Measurements from ENCODE around the gene CERS1.

Gene CERS1

DNA sequence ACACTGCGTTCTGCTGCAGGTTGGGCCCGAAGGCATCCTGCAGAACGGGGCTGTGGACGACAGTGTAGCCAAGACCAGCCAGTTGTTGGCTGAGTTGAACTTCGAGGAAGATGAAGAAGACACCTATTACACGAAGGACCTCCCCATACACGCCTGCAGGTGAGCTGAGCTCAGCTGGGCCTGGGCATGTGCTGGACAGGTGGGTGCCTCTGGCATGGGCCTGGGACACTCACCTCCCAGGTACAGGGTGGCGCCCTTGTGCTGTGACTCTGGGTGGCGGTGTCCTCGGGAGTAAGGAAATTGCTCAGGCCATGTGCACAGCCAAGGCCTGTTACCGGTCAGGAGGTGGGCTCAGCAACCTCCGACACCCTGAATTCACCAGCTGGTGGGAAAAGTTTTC lies 50.0 kb downstream of the CERS1 start:
- no peaks in the 10 kb centered on the region for H3K27me3 ChIP-seq (ENCODE audit: insufficient read depth, low read length)
- no peak for TF ChIP-seq EZH2 (IDR thresholded peaks at IDR 0.05; ENCODE audit: borderline replicate concordance, low read length)
- TF ChIP-seq, protein P1, sequence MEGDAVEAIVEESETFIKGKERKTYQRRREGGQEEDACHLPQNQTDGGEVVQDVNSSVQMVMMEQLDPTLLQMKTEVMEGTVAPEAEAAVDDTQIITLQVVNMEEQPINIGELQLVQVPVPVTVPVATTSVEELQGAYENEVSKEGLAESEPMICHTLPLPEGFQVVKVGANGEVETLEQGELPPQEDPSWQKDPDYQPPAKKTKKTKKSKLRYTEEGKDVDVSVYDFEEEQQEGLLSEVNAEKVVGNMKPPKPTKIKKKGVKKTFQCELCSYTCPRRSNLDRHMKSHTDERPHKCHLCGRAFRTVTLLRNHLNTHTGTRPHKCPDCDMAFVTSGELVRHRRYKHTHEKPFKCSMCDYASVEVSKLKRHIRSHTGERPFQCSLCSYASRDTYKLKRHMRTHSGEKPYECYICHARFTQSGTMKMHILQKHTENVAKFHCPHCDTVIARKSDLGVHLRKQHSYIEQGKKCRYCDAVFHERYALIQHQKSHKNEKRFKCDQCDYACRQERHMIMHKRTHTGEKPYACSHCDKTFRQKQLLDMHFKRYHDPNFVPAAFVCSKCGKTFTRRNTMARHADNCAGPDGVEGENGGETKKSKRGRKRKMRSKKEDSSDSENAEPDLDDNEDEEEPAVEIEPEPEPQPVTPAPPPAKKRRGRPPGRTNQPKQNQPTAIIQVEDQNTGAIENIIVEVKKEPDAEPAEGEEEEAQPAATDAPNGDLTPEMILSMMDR (IDR thresholded peaks at IDR 0.05; ENCODE audit: low read length): no peak
- no peak overlapping the region for H3K27ac ChIP-seq (ENCODE audit: low read depth, low read length, poor library complexity, severe bottlenecking)
- H3K4me1 ChIP-seq (ENCODE audit: insufficient read depth, low read length, severe bottlenecking): peaks cover 77% of the 10 kb centered on the region
- no peaks in the 10 kb centered on the region for H3K9me2 ChIP-seq (ENCODE audit: low read depth, low read length)
- H2AFZ ChIP-seq (ENCODE audit: low read length): no peak overlapping the region
- peaks cover 56% of the 10 kb centered on the region for H3K79me2 ChIP-seq (ENCODE audit: insufficient read depth, low read length)
- no peaks in the 10 kb centered on the region for H3F3A ChIP-seq (ENCODE audit: insufficient read depth, low read length)
- peaks cover 51% of the 10 kb centered on the region for H3K36me3 ChIP-seq (ENCODE audit: insufficient read depth, low read length)
- H3K4me3 ChIP-seq (ENCODE audit: low read depth, low read length, poor library complexity, severe bottlenecking): no peak overlapping the region
- no peaks in the 10 kb centered on the region for H3K9me3 ChIP-seq (ENCODE audit: low read length)
- H3K4me2 ChIP-seq (ENCODE audit: low read length): peak overlapping the region; percentile 14; the same call in 1 of the 2 replicates
- no peaks in the 10 kb centered on the region for H4K20me1 ChIP-seq (ENCODE audit: insufficient read depth, low read length)
- no peak overlapping the region for H3K9ac ChIP-seq (ENCODE audit: low read length)

GRCh38 chr19:18844806-18845329 lies 51.1 kb downstream of the CERS1 start:
- Histone ChIP-seq H3K4me2 (ENCODE audit: low read length) (no peak overlapping the region; the same call in 1 of the 2 replicates), H3K27me3 (ENCODE audit: insufficient read depth, low read length) (no peaks in the 10 kb centered on the region), H3K9me2 (ENCODE audit: low read depth, low read length) (no peaks in the 10 kb centered on the region), H3K36me3 (ENCODE audit: insufficient read depth, low read length) (peaks cover 40% of the 10 kb centered on the region), H3F3A (ENCODE audit: insufficient read depth, low read length) (no peaks in the 10 kb centered on the region), H3K4me1 (ENCODE audit: insufficient read depth, low read length, severe bottlenecking) (peaks cover 88% of the 10 kb centered on the region), H3K4me3 (ENCODE audit: low read depth, low read length, poor library complexity, severe bottlenecking) (no peak overlapping the region), H4K20me1 (ENCODE audit: insufficient read depth, low read length) (no peaks in the 10 kb centered on the region), H3K27ac (ENCODE audit: low read depth, low read length, poor library complexity, severe bottlenecking) (no peak overlapping the region), H3K9me3 (ENCODE audit: low read length) (no peaks in the 10 kb centered on the region), H3K79me2 (ENCODE audit: insufficient read depth, low read length) (peaks cover 67% of the 10 kb centered on the region), H2AFZ (ENCODE audit: low read length) (no peak overlapping the region), H3K9ac (ENCODE audit: low read length) (no peak overlapping the region)
- TF ChIP-seq EZH2 (IDR thresholded peaks at IDR 0.05; ENCODE audit: borderline replicate concordance, low read length): no peak
- TF ChIP-seq, protein P1 (IDR thresholded peaks at IDR 0.05; ENCODE audit: low read length): no peak

GRCh38 chr19:18843960-18844359 lies 52.0 kb downstream of the CERS1 start:
- peak overlapping the region; percentile 37; the same call in 1 of the 2 replicates for H3K4me2 ChIP-seq (ENCODE audit: low read length)
- H3K27ac ChIP-seq (ENCODE audit: low read depth, low read length, poor library complexity, severe bottlenecking): no peak overlapping the region
- no peaks in the 10 kb centered on the region for H3F3A ChIP-seq (ENCODE audit: insufficient read depth, low read length)
- no peak overlapping the region for H2AFZ ChIP-seq (ENCODE audit: low read length)
- no peak for TF ChIP-seq EZH2 (IDR thresholded peaks at IDR 0.05; ENCODE audit: borderline replicate concordance, low read length)
- TF ChIP-seq, protein P1 (IDR thresholded peaks at IDR 0.05; ENCODE audit: low read length): no peak
- no peaks in the 10 kb centered on the region for H3K9me2 ChIP-seq (ENCODE audit: low read depth, low read length)
- peaks cover 74% of the 10 kb centered on the region for H3K79me2 ChIP-seq (ENCODE audit: insufficient read depth, low read length)
- H3K4me1 ChIP-seq (ENCODE audit: insufficient read depth, low read length, severe bottlenecking): peaks cover 92% of the 10 kb centered on the region
- peaks cover 38% of the 10 kb centered on the region for H3K36me3 ChIP-seq (ENCODE audit: insufficient read depth, low read length)
- no peak overlapping the region for H3K4me3 ChIP-seq (ENCODE audit: low read depth, low read length, poor library complexity, severe bottlenecking)
- H3K9ac ChIP-seq (ENCODE audit: low read length): no peak overlapping the region
- H3K9me3 ChIP-seq (ENCODE audit: low read length): no peaks in the 10 kb centered on the region
- H4K20me1 ChIP-seq (ENCODE audit: insufficient read depth, low read length): no peaks in the 10 kb centered on the region
- no peaks in the 10 kb centered on the region for H3K27me3 ChIP-seq (ENCODE audit: insufficient read depth, low read length)

All from OCI-LY1 (cell line).